ENCODE measurements around the gene MYL9.

DNA sequence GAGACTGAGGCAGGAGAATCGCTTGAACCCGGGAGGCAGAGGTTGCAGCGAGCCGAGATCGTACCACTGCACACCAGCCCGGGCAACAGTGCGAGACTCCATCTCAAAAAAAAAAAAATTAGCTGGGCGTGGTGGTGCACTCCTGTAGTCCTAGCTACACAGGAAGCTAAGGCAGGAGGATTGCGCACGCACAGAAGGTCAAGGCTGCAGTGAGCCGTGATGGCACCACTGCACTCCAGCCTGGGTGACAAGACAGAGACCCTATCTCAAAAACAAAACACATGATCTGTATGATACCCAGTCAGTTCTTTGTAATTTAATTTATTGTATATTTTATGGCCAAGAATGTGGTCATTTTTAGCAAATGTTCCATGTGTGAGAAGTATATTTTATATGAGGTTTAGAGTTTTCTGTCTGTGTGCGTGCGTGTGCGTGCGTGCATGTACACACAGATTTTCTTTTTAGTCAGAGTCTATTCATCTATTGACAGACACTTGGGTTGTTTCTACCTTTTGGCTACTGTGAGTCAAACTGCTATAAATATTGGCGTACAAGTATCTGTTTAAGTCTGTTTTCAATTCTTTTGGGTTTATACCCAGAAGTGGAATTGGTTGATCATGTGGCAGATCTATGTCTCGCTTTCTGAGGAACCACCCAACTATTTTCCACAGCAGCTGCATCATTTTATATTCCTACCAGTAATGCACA, 22.2 kb upstream of the MYL9 start:
- TF ChIP-seq, protein P1, sequence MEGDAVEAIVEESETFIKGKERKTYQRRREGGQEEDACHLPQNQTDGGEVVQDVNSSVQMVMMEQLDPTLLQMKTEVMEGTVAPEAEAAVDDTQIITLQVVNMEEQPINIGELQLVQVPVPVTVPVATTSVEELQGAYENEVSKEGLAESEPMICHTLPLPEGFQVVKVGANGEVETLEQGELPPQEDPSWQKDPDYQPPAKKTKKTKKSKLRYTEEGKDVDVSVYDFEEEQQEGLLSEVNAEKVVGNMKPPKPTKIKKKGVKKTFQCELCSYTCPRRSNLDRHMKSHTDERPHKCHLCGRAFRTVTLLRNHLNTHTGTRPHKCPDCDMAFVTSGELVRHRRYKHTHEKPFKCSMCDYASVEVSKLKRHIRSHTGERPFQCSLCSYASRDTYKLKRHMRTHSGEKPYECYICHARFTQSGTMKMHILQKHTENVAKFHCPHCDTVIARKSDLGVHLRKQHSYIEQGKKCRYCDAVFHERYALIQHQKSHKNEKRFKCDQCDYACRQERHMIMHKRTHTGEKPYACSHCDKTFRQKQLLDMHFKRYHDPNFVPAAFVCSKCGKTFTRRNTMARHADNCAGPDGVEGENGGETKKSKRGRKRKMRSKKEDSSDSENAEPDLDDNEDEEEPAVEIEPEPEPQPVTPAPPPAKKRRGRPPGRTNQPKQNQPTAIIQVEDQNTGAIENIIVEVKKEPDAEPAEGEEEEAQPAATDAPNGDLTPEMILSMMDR (IDR thresholded peaks at IDR 0.05), result no peak
- TF ChIP-seq ZC3H11A (IDR thresholded peaks at IDR 0.05), result no peak

Measured in A549 (cell line).